ENCODE data around the gene RPUSD2.
"Not testable (repeated sequence)": the region's sequence is repeated elsewhere in the genome, so short reads cannot be mapped to it uniquely, and the experiment has no call there.

The RPUSD2 gene

GRCh38 chr15:40565333-40566238 is 3.5 kb upstream of the RPUSD2 start:
- DNase-seq, result no peak

- DNase-seq, result no peak
Measured at GRCh38 chr15:40567111-40567510, 2.0 kb upstream of the RPUSD2 start.

- no peak for DNase-seq
Measured at GRCh38 chr15:40575113-40575512, 6.0 kb downstream of the RPUSD2 start.

- not testable (repeated sequence) for DNase-seq
Measured at GRCh38 chr15:40576914-40577313, 7.8 kb downstream of the RPUSD2 start.

GRCh38 chr15:40578892-40579291 is 9.8 kb downstream of the RPUSD2 start:
- DNase-seq, result no peak

GRCh38 chr15:40581796-40582195 is 12.7 kb downstream of the RPUSD2 start:
- DNase-seq, result not testable (repeated sequence)

- no peak for DNase-seq
Measured at GRCh38 chr15:40582726-40583246, 13.7 kb downstream of the RPUSD2 start.

GRCh38 chr15:40584191-40584590 is 15.1 kb downstream of the RPUSD2 start:
- no peak for DNase-seq

- DNase-seq, result no peak
Measured at GRCh38 chr15:40590667-40591050, 21.6 kb downstream of the RPUSD2 start.

- DNase-seq, result no peak
Measured at GRCh38 chr15:40591389-40591788, 22.3 kb downstream of the RPUSD2 start.

- DNase-seq, result no peak
Measured at GRCh38 chr15:40593165-40593564, 24.1 kb downstream of the RPUSD2 start.

GRCh38 chr15:40593588-40594428 is 24.7 kb downstream of the RPUSD2 start, which contains the start of gene KNL1:
TSS of gene KNL1 (plus strand) at chr15:40594249. CDS start at chr15:40602932, 8,683 bp downstream.
- DNase-seq, result peak; percentile 82

GRCh38 chr15:40594429-40594836 is 25.3 kb downstream of the RPUSD2 start:
- DNase-seq, result peak; percentile 45

- no peak for DNase-seq
Measured at GRCh38 chr15:40595219-40595618, 26.1 kb downstream of the RPUSD2 start.

GRCh38 chr15:40595773-40596172 is 26.7 kb downstream of the RPUSD2 start:
- DNase-seq, result peak; percentile 29

GRCh38 chr15:40597024-40597423 is 27.9 kb downstream of the RPUSD2 start:
- DNase-seq, result no peak

- DNase-seq, result no peak
Measured at GRCh38 chr15:40598126-40598525, 29.0 kb downstream of the RPUSD2 start.

GRCh38 chr15:40598672-40599071 is 29.6 kb downstream of the RPUSD2 start:
- no peak for DNase-seq

GRCh38 chr15:40600956-40601355 is 31.9 kb downstream of the RPUSD2 start:
- DNase-seq, result no peak

- no peak for DNase-seq
Measured at GRCh38 chr15:40603935-40604334, 34.8 kb downstream of the RPUSD2 start.

- DNase-seq, result no peak
Measured at GRCh38 chr15:40613080-40613479, 44.0 kb downstream of the RPUSD2 start.

GRCh38 chr15:40618023-40618422 is 48.9 kb downstream of the RPUSD2 start:
- DNase-seq, result no peak

- DNase-seq, result no peak
Measured at GRCh38 chr15:40618906-40619305, 49.8 kb downstream of the RPUSD2 start.

Data from NCI-H1105 (cell line).